Gastrocnemius medialis (tissue), 4 donors: ENCODE results near the gene BTAF1. TPM values are rescaled to one million over a fixed set of nuclear protein-coding genes. Genes with fewer than 3 reads are reported as not detected.
A peak's percentile ranks its signal among the peaks of the same experiment; 100 is the strongest.

Experiments used
- ATAC-seq, 2 donors: fragments of 150-250 bp; one replicate each; pipeline ENCODE4 v1.9.1; 2016
- DNase-seq, 2 donors: peaks; one replicate each; pipeline ENCODE4 v3.0.0-alpha.2; 2019
- H3K27ac ChIP-seq, 4 donors: fragments of 200-600 bp; sonication (generic); 1 replicate in 1 of 4; 2 replicates in 3 of 4; pipeline ENCODE4 v1.5.1; 2016 to 2018; ENCODE audit warnings: mild to moderate bottlenecking in 2 of 4, moderate library complexity in 1 of 4
- H3K27me3 ChIP-seq, 3 donors: fragments of 200-600 bp; sonication (generic) in 2 of 3; 1 replicate in 1 of 3; 2 replicates in 2 of 3; pipeline versions ENCODE4 v1.5.1 to v1.6.0; 2016 to 2019; ENCODE audit warnings: mild to moderate bottlenecking in 1 of 3, moderate library complexity in 1 of 3
- H3K36me3 ChIP-seq, 2 donors: fragments of 200-600 bp; sonication (generic) in 1 of 2; one replicate each; pipeline ENCODE4 v1.5.1; 2017 to 2018
- H3K4me1 ChIP-seq, 2 donors: fragments of 200-600 bp; sonication (generic) in 1 of 2; one replicate each; pipeline ENCODE4 v1.5.1; 2016 to 2017; ENCODE audit warnings: mild to moderate bottlenecking in 2 of 2
- H3K4me3 ChIP-seq, 4 donors: fragments of 200-600 bp; sonication (generic) in 3 of 4; 1 replicate in 1 of 4; 2 replicates in 3 of 4; pipeline ENCODE4 v1.5.1; 2016 to 2019; ENCODE audit warnings: mild to moderate bottlenecking in 2 of 4
- H3K9me3 ChIP-seq, 3 donors: fragments of 200-600 bp; sonication (generic) in 2 of 3; 1 replicate in 1 of 3; 2 replicates in 2 of 3; pipeline ENCODE4 v1.5.1; 2016 to 2019
- CTCF ChIP-seq, 5 experiments: fragments of 450-650 bp in 3 of 5; fragments of 200-600 bp in 2 of 5; sonication (generic) in 2 of 5; IDR thresholded peaks in 4 of 5; conservative IDR thresholded peaks in 1 of 5; 1 replicate in 4 of 5; 2 replicates in 1 of 5; pipeline ENCODE4 v1.5.1; 2016 to 2019; ENCODE audit warnings: antibody characterized with exemption in 5 of 5, mild to moderate bottlenecking in 3 of 5, moderate library complexity in 3 of 5
- POLR2A ChIP-seq, 2 donors: fragments of 450-650 bp; IDR thresholded peaks; one replicate each; pipeline ENCODE4 v1.6.1; 2017; ENCODE audit warnings: antibody characterized with exemption in 2 of 2, mild to moderate bottlenecking in 2 of 2, moderate library complexity in 2 of 2
- in situ Hi-C, 4 donors: fragments of 200-750 bp; cut with MboI; loops; one replicate each; pipeline versions ENCODE4 v1.15.0 to v1.8.0; 2017; ENCODE audit warnings: low sequenced_read_pairs in 4 of 4
- intact Hi-C: fragments of 100-400 bp; cut with DNase I; formaldehyde crosslinking; loops from one replicate; pipeline ENCODE4 v1.15.1; 2023; ENCODE audit warnings: low total_unique reads
- total RNA-seq, 4 donors: library from RNA; depleted of rRNA; stranded (reverse); fragments of >200 nt; gene quantifications; one replicate each; pipeline versions ENCODE4 v1.1.0 to v1.2.3, GENCODE V29; 2016

BTAF1 gene
- 10 to 100 TPM; 10.5 to 23.7 (median 11.3) TPM for total RNA-seq

GRCh38 chr10:91923371-91924211, at the start of gene BTAF1:
TSS of gene BTAF1 (plus strand) at chr10:91923770. CDS start at chr10:91924077, 307 bp downstream.
- TF ChIP-seq CTCF (IDR thresholded peaks at IDR 0.05 in 4 of 5, conservative IDR thresholded peaks at IDR 0.05 in 1 of 5) (peak in 2 of 5 experiments; percentile 10 to 14), POLR2A (IDR thresholded peaks at IDR 0.05) (peak; percentile 91 to 92)
- Histone ChIP-seq H3K27ac (peak within 1 kb of the TSS; percentile 90 to 96 (median 94)), H3K36me3 (no peaks in the 10 kb centered on the region), H3K4me3 (peak within 1 kb of the TSS; percentile 67 to 84 (median 77)), H3K27me3 (no peaks in the 10 kb centered on the region), H3K9me3 (no peaks in the 10 kb centered on the region), H3K4me1 (peaks cover 21 to 31% of the 10 kb centered on the region in 2 donors)
- intact Hi-C loops (loop anchor here (1.0 to 2.0 kb wide), 3 partner anchors 15 to 368 kb away; partner anchors contain the start of genes CPEB3, FGFBP3, MARCHF5 and TNKS2), in situ Hi-C loops (no loop called here)
- ATAC-seq, result peak; percentile 98 to 99
- DNase-seq, result peak; percentile 81 to 85

- Histone ChIP-seq H3K4me1 (no peaks in the 10 kb centered on the region), H3K27ac (no peak overlapping the region), H3K36me3 (no peaks in the 10 kb centered on the region), H3K27me3 (no peaks in the 10 kb centered on the region), H3K4me3 (no peak overlapping the region), H3K9me3 (no peaks in the 10 kb centered on the region)
- TF ChIP-seq POLR2A (IDR thresholded peaks at IDR 0.05), result no peak
- no peak for TF ChIP-seq CTCF (IDR thresholded peaks at IDR 0.05 in 4 of 5, conservative IDR thresholded peaks at IDR 0.05 in 1 of 5)
- ATAC-seq, result peak in 1 of 2 donors; percentile 14
- in situ Hi-C loops, result no loop called here
- DNase-seq, result no peak
- intact Hi-C loops, result no loop called here
Observed at GRCh38 chr10:91875156-91875555, 48.4 kb upstream of the BTAF1 start.

GRCh38 chr10:91875779-91876178, 47.8 kb upstream of the BTAF1 start:
- no peaks in the 10 kb centered on the region for H3K9me3 ChIP-seq
- DNase-seq (no peak), ATAC-seq (no peak)
- no peak overlapping the region for H3K4me3 ChIP-seq
- no peak for TF ChIP-seq POLR2A (IDR thresholded peaks at IDR 0.05)
- TF ChIP-seq CTCF (IDR thresholded peaks at IDR 0.05 in 4 of 5, conservative IDR thresholded peaks at IDR 0.05 in 1 of 5), result no peak
- no peaks in the 10 kb centered on the region for H3K36me3 ChIP-seq
- H3K27ac ChIP-seq, result no peak overlapping the region
- intact Hi-C loops (no loop called here), in situ Hi-C loops (no loop called here)
- H3K4me1 ChIP-seq, result no peaks in the 10 kb centered on the region
- H3K27me3 ChIP-seq, result no peaks in the 10 kb centered on the region

GRCh38 chr10:91879515-91880170, 43.9 kb upstream of the BTAF1 start:
- no peaks in the 10 kb centered on the region for H3K9me3 ChIP-seq
- H3K27me3 ChIP-seq, result no peaks in the 10 kb centered on the region
- no peak overlapping the region for H3K4me3 ChIP-seq
- H3K36me3 ChIP-seq, result no peaks in the 10 kb centered on the region
- H3K4me1 ChIP-seq, result peaks cover 5 to 9% of the 10 kb centered on the region in 2 donors
- in situ Hi-C loops (no loop called here), intact Hi-C loops (no loop called here)
- TF ChIP-seq POLR2A (IDR thresholded peaks at IDR 0.05), result no peak
- no peak for TF ChIP-seq CTCF (IDR thresholded peaks at IDR 0.05 in 4 of 5, conservative IDR thresholded peaks at IDR 0.05 in 1 of 5)
- ATAC-seq, result no peak
- no peak for DNase-seq
- H3K27ac ChIP-seq, result no peak overlapping the region
